ENCODE data around the gene SSRP1.

- TF ChIP-seq POLR2AphosphoS5 (IDR thresholded peaks at IDR 0.05; ENCODE audit: low read depth, low read length) (no peak), REST (IDR thresholded peaks at IDR 0.05; ENCODE audit: insufficient read depth in 1 of 2, low read depth in 2 of 2, low read length in 2 of 2) (no peak)
Observed at GRCh38 chr11:57336111-57336666, 497 bp upstream of the SSRP1 start.

Data from PFSK-1 (cell line).